HepG2 (cell line): ENCODE data around the gene SLC29A1. TPM values are rescaled to one million over a fixed set of nuclear protein-coding genes. Genes with fewer than 3 reads are reported as not detected.

Experiments
- DMTF1 ChIP-seq: sonication (generic); formaldehyde crosslinking; IDR thresholded peaks from 2 replicates; pipeline ENCODE4 v1.4.0; 2020; ENCODE audit warnings: mild to moderate bottlenecking, missing genetic modification reagents
- ETV6 ChIP-seq: sonication (generic); formaldehyde crosslinking; conservative IDR thresholded peaks from 2 replicates; pipeline ENCODE4 v1.4.0; 2020; ENCODE audit warnings: missing genetic modification reagents
- HMG20B ChIP-seq: conservative IDR thresholded peaks from 2 replicates; pipeline ENCODE4 v1.6.1; 2016; ENCODE audit warnings: missing genetic modification reagents, missing compliant biosample characterization
- KDM2A ChIP-seq: sonication (generic); formaldehyde crosslinking; IDR thresholded peaks from 2 replicates; pipeline ENCODE4 v1.4.0; 2020; ENCODE audit warnings: low read depth, missing genetic modification reagents, borderline replicate concordance
- KLF16 ChIP-seq, 2 experiments: sonication (generic) in 1 of 2; formaldehyde crosslinking in 1 of 2; IDR thresholded peaks; 2 replicates each; pipeline versions ENCODE4 v1.6.1 to v1.8.0; 2016 to 2023; ENCODE audit warnings: missing genetic modification reagents in 2 of 2, missing compliant biosample characterization in 1 of 2
- PHF8 ChIP-seq: sonication (generic); formaldehyde crosslinking; IDR thresholded peaks from 2 replicates; pipeline ENCODE4 v1.5.0; 2020; ENCODE audit warnings: missing genetic modification reagents
- SAP130 ChIP-seq: IDR thresholded peaks from 2 replicates; pipeline ENCODE4 v1.6.1; 2016; ENCODE audit warnings: low read depth
- SIN3B ChIP-seq: fragments of 150-350 bp; IDR thresholded peaks from 2 replicates; pipeline ENCODE4 v1.6.1; 2014; ENCODE audit warnings: low read length
- SNAPC2 ChIP-seq: sonication (generic); formaldehyde crosslinking; IDR thresholded peaks from 2 replicates; pipeline ENCODE4 v1.8.1; 2022; ENCODE audit warnings: mild to moderate bottlenecking, missing genetic modification reagents
- ZBTB1 ChIP-seq: sonication (generic); formaldehyde crosslinking; IDR thresholded peaks from 2 replicates; pipeline ENCODE4 v1.4.0; 2020; ENCODE audit warnings: missing genetic modification reagents, borderline replicate concordance
- ZBTB26 ChIP-seq: IDR thresholded peaks from 2 replicates; pipeline ENCODE4 v1.6.1; 2016; ENCODE audit warnings: missing compliant biosample characterization, missing genetic modification reagents, borderline replicate concordance
- ZNF335 ChIP-seq: sonication (generic); formaldehyde crosslinking; IDR thresholded peaks from 2 replicates; pipeline ENCODE4 v1.4.0; 2020; ENCODE audit warnings: missing genetic modification reagents
- ZNF460 ChIP-seq: sonication (generic); formaldehyde crosslinking; IDR thresholded peaks from 2 replicates; pipeline ENCODE4 v1.5.1; 2020; ENCODE audit warnings: missing genetic modification reagents, mild to moderate bottlenecking, borderline replicate concordance
- ZNF564 ChIP-seq: sonication (generic); formaldehyde crosslinking; IDR thresholded peaks from 2 replicates; pipeline ENCODE4 v1.8.1; 2023; ENCODE audit warnings: mild to moderate bottlenecking, missing genetic modification reagents
- ZNF598 ChIP-seq: sonication (generic); formaldehyde crosslinking; IDR thresholded peaks from 2 replicates; pipeline ENCODE4 v1.5.1; 2020; ENCODE audit warnings: mild to moderate bottlenecking, missing genetic modification reagents, borderline replicate concordance
- polyA plus RNA-seq, 8 experiments: library from polyadenylated mRNA; depleted of rRNA in 3 of 8; stranded (reverse) in 7 of 8; unstranded in 1 of 8; fragments of >200 nt; fragmentation: Illumina TruSeq in 4 of 8; extraction: Trizol in 4 of 8; gene quantifications; 2 replicates each; pipeline versions ENCODE4 v1.2.1 to v1.2.3, GENCODE V29; 2011 to 2016; ENCODE audit warnings: low read depth in 4 of 8, missing spikeins in 1 of 8, mixed read lengths in 1 of 8; ENCODE audit not compliant: insufficient read depth in 1 of 8
- total RNA-seq, 5 experiments: library from RNA; depleted of rRNA; stranded (reverse); fragments of >200 nt; fragmentation: Illumina TruSeq; extraction: Trizol; gene quantifications; 2 replicates each; pipeline ENCODE4 v1.2.3, GENCODE V29; 2016; ENCODE audit warnings: low read depth in 1 of 5
- TF ChIP-seq, protein P1 (sequence below): sonication (generic); formaldehyde crosslinking; conservative IDR thresholded peaks from 2 replicates; pipeline ENCODE4 v1.4.0; 2020; ENCODE audit warnings: missing genetic modification reagents
- TF ChIP-seq, protein P2 (sequence below): sonication (generic); formaldehyde crosslinking; IDR thresholded peaks from 2 replicates; pipeline ENCODE4 v1.4.0; 2020; ENCODE audit warnings: missing genetic modification reagents

Gene SLC29A1
- total and polyA plus RNA-seq, 2 of the 13 experiments (the other 11 are each of a cell fraction or from before 2014, with no cell fraction given), result 43.2 to 106 TPM

- no peak for TF ChIP-seq ZNF564
- TF ChIP-seq ETV6 (CRISPR knock-in tag), result no peak
- TF ChIP-seq KDM2A (CRISPR knock-in tag), result peak; percentile 62; the same call in 1 of the 2 replicates
- 0 out of 2 replicates have a peak, but pooled peaks have one; percentile 24 for TF ChIP-seq HMG20B (CRISPR knock-in tag)
- 0 out of 2 replicates have a peak, but pooled peaks have one; percentile 15 for TF ChIP-seq DMTF1 (CRISPR knock-in tag)
- TF ChIP-seq, protein P1, sequence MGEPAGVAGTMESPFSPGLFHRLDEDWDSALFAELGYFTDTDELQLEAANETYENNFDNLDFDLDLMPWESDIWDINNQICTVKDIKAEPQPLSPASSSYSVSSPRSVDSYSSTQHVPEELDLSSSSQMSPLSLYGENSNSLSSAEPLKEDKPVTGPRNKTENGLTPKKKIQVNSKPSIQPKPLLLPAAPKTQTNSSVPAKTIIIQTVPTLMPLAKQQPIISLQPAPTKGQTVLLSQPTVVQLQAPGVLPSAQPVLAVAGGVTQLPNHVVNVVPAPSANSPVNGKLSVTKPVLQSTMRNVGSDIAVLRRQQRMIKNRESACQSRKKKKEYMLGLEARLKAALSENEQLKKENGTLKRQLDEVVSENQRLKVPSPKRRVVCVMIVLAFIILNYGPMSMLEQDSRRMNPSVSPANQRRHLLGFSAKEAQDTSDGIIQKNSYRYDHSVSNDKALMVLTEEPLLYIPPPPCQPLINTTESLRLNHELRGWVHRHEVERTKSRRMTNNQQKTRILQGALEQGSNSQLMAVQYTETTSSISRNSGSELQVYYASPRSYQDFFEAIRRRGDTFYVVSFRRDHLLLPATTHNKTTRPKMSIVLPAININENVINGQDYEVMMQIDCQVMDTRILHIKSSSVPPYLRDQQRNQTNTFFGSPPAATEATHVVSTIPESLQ (CRISPR knock-in tag), result no peak
- no peak for TF ChIP-seq SNAPC2 (CRISPR knock-in tag)
- TF ChIP-seq ZNF460 (CRISPR knock-in tag), result no peak
- TF ChIP-seq SIN3B, result no peak
- no peak for TF ChIP-seq ZBTB26 (CRISPR knock-in tag)
- TF ChIP-seq, protein P2, sequence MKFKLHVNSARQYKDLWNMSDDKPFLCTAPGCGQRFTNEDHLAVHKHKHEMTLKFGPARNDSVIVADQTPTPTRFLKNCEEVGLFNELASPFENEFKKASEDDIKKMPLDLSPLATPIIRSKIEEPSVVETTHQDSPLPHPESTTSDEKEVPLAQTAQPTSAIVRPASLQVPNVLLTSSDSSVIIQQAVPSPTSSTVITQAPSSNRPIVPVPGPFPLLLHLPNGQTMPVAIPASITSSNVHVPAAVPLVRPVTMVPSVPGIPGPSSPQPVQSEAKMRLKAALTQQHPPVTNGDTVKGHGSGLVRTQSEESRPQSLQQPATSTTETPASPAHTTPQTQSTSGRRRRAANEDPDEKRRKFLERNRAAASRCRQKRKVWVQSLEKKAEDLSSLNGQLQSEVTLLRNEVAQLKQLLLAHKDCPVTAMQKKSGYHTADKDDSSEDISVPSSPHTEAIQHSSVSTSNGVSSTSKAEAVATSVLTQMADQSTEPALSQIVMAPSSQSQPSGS (CRISPR knock-in tag), result peak; percentile 71
- peak; percentile 72; the same call in 1 of the 2 replicates for TF ChIP-seq ZNF335 (CRISPR knock-in tag)
- peak; percentile 31; the same call in 1 of the 2 replicates for TF ChIP-seq ZNF598 (CRISPR knock-in tag)
- TF ChIP-seq KLF16 (CRISPR knock-in tag; IDR thresholded peaks at IDR 0.05), result peak in 1 of 2 experiments; percentile 79; a peak in 2 of 4 replicates
- peak; percentile 46; the same call in 1 of the 2 replicates for TF ChIP-seq PHF8
- TF ChIP-seq ZBTB1 (CRISPR knock-in tag), result no peak
- peak; percentile 75 for TF ChIP-seq SAP130 (CRISPR knock-in tag)
These were observed 2.0 kb upstream of the SLC29A1 start (continued) for GRCh38 chr6:44221291-44221960.
